SH-SY5Y (cell line): ENCODE results near the gene FRMD5.

Experiments used
- GATA2 ChIP-seq: IDR thresholded peaks from 2 replicates; pipeline ENCODE4 v1.6.1; 2011; ENCODE audit warnings: mild to moderate bottlenecking, low read depth, low read length
- GATA3 ChIP-seq: IDR thresholded peaks from 2 replicates; pipeline ENCODE4 v1.6.1; 2011; ENCODE audit warnings: low read depth, mild to moderate bottlenecking, low read length, moderate library complexity

DNA sequence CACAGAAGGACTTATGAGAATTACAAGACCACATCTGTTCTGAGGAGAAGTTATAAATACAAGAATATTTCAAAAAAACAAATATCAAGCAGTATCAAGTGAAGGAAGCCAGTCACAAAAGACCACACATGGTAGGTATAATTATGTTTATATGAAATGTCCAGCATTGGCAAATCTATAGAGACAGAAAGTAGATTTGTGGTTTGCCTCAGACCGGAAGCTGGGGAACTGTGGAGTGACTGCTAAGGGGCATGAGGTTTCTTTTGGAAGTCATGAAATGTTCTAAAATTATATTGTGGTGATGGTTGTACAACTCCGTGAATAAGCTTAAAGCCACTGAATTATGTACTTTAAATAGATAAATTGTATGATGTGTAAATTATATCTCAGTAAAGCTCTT is 136.9 kb downstream of the FRMD5 start:
- no peak for TF ChIP-seq GATA2
- TF ChIP-seq GATA3, result no peak
